ENCODE data around the gene ST6GAL1. TPM values are rescaled to one million over a fixed set of nuclear protein-coding genes. Genes with fewer than 3 reads are reported as not detected.

The ST6GAL1 gene
- total and polyA plus RNA-seq, 12 donors: 19.5 to 94.7 (median 65.8) TPM

- peaks cover 0 to 12% (median 0%) of the 10 kb centered on the region in 9 donors for H3K4me1 ChIP-seq
- no peak for DNase-seq
- H3K27me3 ChIP-seq: no peaks in the 10 kb centered on the region
- H3K27ac ChIP-seq: no peak overlapping the region
- no peak overlapping the region for H3K4me3 ChIP-seq
- no peaks in the 10 kb centered on the region for H3K36me3 ChIP-seq
- WGBS, 2 donors: 54 to 71% methylated on average over 11 of the region's 11 CpGs
- ATAC-seq: peak in 1 of 8 donors; percentile 70
- intact Hi-C loops (cut with DNase I): no loop called here
- no peak for TF ChIP-seq CTCF (IDR thresholded peaks at IDR 0.05)
- no peaks in the 10 kb centered on the region for H3K9me3 ChIP-seq
Measured at GRCh38 chr3:186915806-186916796, 14.2 kb upstream of the ST6GAL1 start.

- 85 to 89% methylated on average over 4 of the region's 4 CpGs for WGBS, 2 donors
- H3K27me3 ChIP-seq: no peaks in the 10 kb centered on the region
- peaks cover 0 to 12% (median 0%) of the 10 kb centered on the region in 9 donors for H3K4me1 ChIP-seq
- TF ChIP-seq CTCF (IDR thresholded peaks at IDR 0.05): no peak
- DNase-seq: no peak
- no peak overlapping the region for H3K4me3 ChIP-seq
- no peak overlapping the region for H3K27ac ChIP-seq
- H3K36me3 ChIP-seq: no peaks in the 10 kb centered on the region
- no peaks in the 10 kb centered on the region for H3K9me3 ChIP-seq
- intact Hi-C loops (cut with DNase I): no loop called here
- no peak for ATAC-seq
Measured at GRCh38 chr3:186917512-186918312, 12.6 kb upstream of the ST6GAL1 start.

- no peak overlapping the region for H3K4me3 ChIP-seq
- DNase-seq: no peak
- intact Hi-C loops (cut with DNase I): loop anchor here in 3 of 10 donors (10.0 kb wide), 2 partner anchors 66 to 244 kb away; no protein-coding TSS in a partner anchor
- 68 to 81% methylated on average over 4 of the region's 4 CpGs for WGBS, 2 donors
- no peaks in the 10 kb centered on the region for H3K9me3 ChIP-seq
- H3K27ac ChIP-seq: no peak overlapping the region
- H3K4me1 ChIP-seq: peaks cover 0 to 12% (median 0%) of the 10 kb centered on the region in 9 donors
- H3K36me3 ChIP-seq: no peaks in the 10 kb centered on the region
- ATAC-seq: peak in 2 of 8 donors; percentile 16 to 52
- no peaks in the 10 kb centered on the region for H3K27me3 ChIP-seq
- TF ChIP-seq CTCF (IDR thresholded peaks at IDR 0.05): no peak
Measured at GRCh38 chr3:186920301-186920700, 10.0 kb upstream of the ST6GAL1 start.

GRCh38 chr3:186920796-186921195, 9.5 kb upstream of the ST6GAL1 start:
- no peak for ATAC-seq
- no peak for TF ChIP-seq CTCF (IDR thresholded peaks at IDR 0.05)
- intact Hi-C loops (cut with DNase I): loop anchor here in 3 of 10 donors (10.0 kb wide), 2 partner anchors 66 to 244 kb away; no protein-coding TSS in a partner anchor

More at GRCh38 chr3:186920796-186921195, 9.5 kb upstream of the ST6GAL1 start:
- WGBS, 2 donors: 77 to 81% methylated on average over 1 of the region's 1 CpG
- H3K27ac ChIP-seq: no peak overlapping the region
- no peaks in the 10 kb centered on the region for H3K27me3 ChIP-seq
- H3K9me3 ChIP-seq: no peaks in the 10 kb centered on the region
- H3K36me3 ChIP-seq: no peaks in the 10 kb centered on the region
- DNase-seq: no peak
- H3K4me1 ChIP-seq: peaks cover 0 to 8% (median 0%) of the 10 kb centered on the region in 9 donors
- H3K4me3 ChIP-seq: no peak overlapping the region

Data from heart right ventricle (tissue), 16 donors.